IMR-90 (cell line): ENCODE results near the gene KRT79. TPM values are rescaled to one million over a fixed set of nuclear protein-coding genes. Genes with fewer than 3 reads are reported as not detected.

Experiments used
- ATAC-seq: fragments of 200-7000 bp; cut with Tn5 transposase; 2 replicates; pipeline ENCODE4 v1.9.1; 2020; ENCODE audit warnings: low read depth, mild to moderate bottlenecking, moderate library complexity
- BruUV-seq: library from RNA; stranded (reverse); fragments of 400-500 nt; replicated peaks from 2 replicates; lab custom pipeline; 2021; lab: Mats Ljungman, UMichigan
- CTCF ChIA-PET: fragments of 300-600 bp; formaldehyde crosslinking; extraction: SDS; loops from one replicate; lab custom pipeline; 2021; ENCODE audit warnings: antibody characterized with exemption; lab: Yijun Ruan, JAX
- POLR2A ChIA-PET: fragments of 300-600 bp; sonication (Branson Sonifier 250); formaldehyde crosslinking; loops from one replicate; lab custom pipeline; 2022; ENCODE audit warnings: antibody characterized with exemption; ENCODE audit not compliant: unreplicated experiment; lab: Charles Lee
- DNase-seq: peaks from one replicate; pipeline ENCODE4 v3.0.0; 2013
- H2AFZ ChIP-seq: replicated peaks from 2 replicates; pipeline ENCODE3; 2013; ENCODE audit warnings: low read length, mild to moderate bottlenecking; ENCODE audit not compliant: poor library complexity
- H2AK5ac ChIP-seq: 2 replicates; pipeline ENCODE4 v1.6.1; 2013; ENCODE audit warnings: low read depth, low read length, inconsistent platforms
- H2AK9ac ChIP-seq: replicated peaks from 2 replicates; pipeline ENCODE3; 2013; ENCODE audit warnings: mild to moderate bottlenecking, low read depth, low read length, moderate library complexity; ENCODE audit not compliant: poor library complexity
- H2BK120ac ChIP-seq: 2 replicates; pipeline ENCODE4 v1.6.1; 2013; ENCODE audit warnings: low read depth, low read length, inconsistent platforms
- H2BK15ac ChIP-seq: 3 replicates; pipeline ENCODE4 v1.6.1; 2013; ENCODE audit warnings: low read depth, low read length, inconsistent platforms
- H2BK20ac ChIP-seq: 2 replicates; pipeline ENCODE4 v1.6.1; 2013; ENCODE audit warnings: low read depth, mild to moderate bottlenecking, inconsistent platforms, low read length, moderate library complexity
- H2BK5ac ChIP-seq: 2 replicates; pipeline ENCODE4 v1.6.1; 2013; ENCODE audit warnings: mild to moderate bottlenecking, low read depth, low read length, inconsistent platforms; ENCODE audit not compliant: poor library complexity, severe bottlenecking
- H3K14ac ChIP-seq: replicated peaks from 2 replicates; pipeline ENCODE4 v1.6.1; 2013; ENCODE audit warnings: low read depth, low read length, inconsistent platforms
- H3K18ac ChIP-seq: 2 replicates; pipeline ENCODE4 v1.6.1; 2013; ENCODE audit warnings: low read depth, low read length, control low read depth
- H3K23ac ChIP-seq: 2 replicates; pipeline ENCODE4 v1.6.1; 2013; ENCODE audit warnings: low read depth, low read length, inconsistent platforms
- H3K27ac ChIP-seq: 2 replicates; pipeline ENCODE4 v1.5.1; 2013; ENCODE audit warnings: mild to moderate bottlenecking, control low read depth, low read length; ENCODE audit not compliant: insufficient read depth
- H3K27me3 ChIP-seq: 2 replicates; pipeline ENCODE4 v1.6.1; 2013; ENCODE audit warnings: low read length; ENCODE audit not compliant: control insufficient read depth, insufficient read depth
- H3K36me3 ChIP-seq: 2 replicates; pipeline ENCODE4 v1.6.1; 2013; ENCODE audit warnings: low read length, mixed read lengths; ENCODE audit not compliant: control insufficient read depth, insufficient read depth
- H3K4ac ChIP-seq: 2 replicates; pipeline ENCODE4 v1.6.1; 2013; ENCODE audit warnings: low read depth, low read length, inconsistent platforms
- H3K4me1 ChIP-seq: 2 replicates; pipeline ENCODE4 v1.6.1; 2013; ENCODE audit warnings: low read length, mixed read lengths; ENCODE audit not compliant: control insufficient read depth, insufficient read depth
- H3K4me2 ChIP-seq: 2 replicates; pipeline ENCODE4 v1.6.1; 2013; ENCODE audit warnings: low read depth, mild to moderate bottlenecking, control low read depth, low read length, moderate library complexity
- H3K4me3 ChIP-seq: 2 replicates; pipeline ENCODE4 v1.5.1; 2013; ENCODE audit warnings: low read depth, mild to moderate bottlenecking, control low read depth, low read length, moderate library complexity; ENCODE audit not compliant: insufficient read depth
- H3K56ac ChIP-seq: 2 replicates; pipeline ENCODE4 v1.6.1; 2013; ENCODE audit warnings: low read length, inconsistent platforms; ENCODE audit not compliant: insufficient read depth; ENCODE audit errors: extremely low read depth
- H3K79me1 ChIP-seq, 2 experiments: 2 replicates each; pipeline ENCODE4 v1.6.1; 2013; ENCODE audit warnings: low read length in 2 of 2, inconsistent platforms in 1 of 2, low read depth in 1 of 2
- H3K9ac ChIP-seq: 2 replicates; pipeline ENCODE4 v1.6.1; 2013; ENCODE audit warnings: low read depth, low read length, control low read depth
- H3K9me1 ChIP-seq: 2 replicates; pipeline ENCODE4 v1.6.1; 2013; ENCODE audit warnings: low read length, inconsistent platforms; ENCODE audit not compliant: insufficient read depth
- H3K9me3 ChIP-seq: 2 replicates; pipeline ENCODE4 v1.6.1; 2013; ENCODE audit warnings: low read length; ENCODE audit not compliant: control insufficient read depth, insufficient read depth
- H4K20me1 ChIP-seq: 2 replicates; pipeline ENCODE4 v1.6.1; 2013; ENCODE audit warnings: low read length, inconsistent platforms; ENCODE audit not compliant: insufficient read depth
- H4K5ac ChIP-seq: 2 replicates; pipeline ENCODE4 v1.6.1; 2013; ENCODE audit warnings: mild to moderate bottlenecking, low read depth, low read length, control low read depth
- H4K8ac ChIP-seq, 2 experiments: 2 replicates each; pipeline ENCODE4 v1.6.1; 2013; ENCODE audit warnings: low read depth in 2 of 2, low read length in 2 of 2, control low read depth in 1 of 2, inconsistent platforms in 1 of 2
- H4K91ac ChIP-seq: 2 replicates; pipeline ENCODE4 v1.6.1; 2013; ENCODE audit warnings: low read depth, low read length, inconsistent platforms; ENCODE audit not compliant: insufficient read depth
- CEBPB ChIP-seq: IDR thresholded peaks from 2 replicates; pipeline ENCODE4 v1.6.1; 2012; ENCODE audit warnings: low read depth, low read length, improper control_type of control experiment
- CTCF ChIP-seq: conservative IDR thresholded peaks from 2 replicates; pipeline ENCODE4 v1.5.1; 2012; ENCODE audit warnings: mild to moderate bottlenecking, low read depth, low read length, improper control_type of control experiment
- MAZ ChIP-seq: IDR thresholded peaks from 2 replicates; pipeline ENCODE4 v1.6.1; 2012; ENCODE audit warnings: low read depth, mild to moderate bottlenecking, low read length, improper control_type of control experiment, moderate library complexity, borderline replicate concordance
- RAD21 ChIP-seq: IDR thresholded peaks from 2 replicates; pipeline ENCODE4 v1.6.1; 2012; ENCODE audit warnings: low read length, improper control_type of control experiment
- RFX5 ChIP-seq: IDR thresholded peaks from 2 replicates; pipeline ENCODE4 v1.8.0; 2012; ENCODE audit warnings: low read depth, mild to moderate bottlenecking, low read length, moderate library complexity
- SMC3 ChIP-seq: fragments of 150-350 bp; IDR thresholded peaks from 2 replicates; pipeline ENCODE4 v1.6.1; 2016; ENCODE audit warnings: low read depth, mild to moderate bottlenecking, antibody characterized with exemption, low read length, moderate library complexity
- WGBS, 2 experiments: methylation state at CpG; one replicate each; pipeline versions ENCODE4 v1.1.5 to v1.1.7; 2013; ENCODE audit warnings: missing lambda C conversion rate in 2 of 2; ENCODE audit not compliant: insufficient read length in 1 of 2; ENCODE audit errors: extremely low coverage in 2 of 2; 5-methylcytosine and 5-hydroxymethylcytosine counted together
- dilution Hi-C: fragments of 300-500 bp; cut with HindIII; formaldehyde crosslinking; loops from one replicate; pipeline ENCODE4 v1.14.3; 2018; ENCODE audit warnings: low sequenced_read_pairs; ENCODE audit not compliant: unreplicated experiment
- in situ Hi-C: fragments of 300-500 bp; cut with MboI; formaldehyde crosslinking; loops from 3 replicates; pipeline ENCODE4 v1.14.3; 2019; ENCODE audit warnings: low sequenced_read_pairs, inconsistent platforms, mixed read lengths
- intact Hi-C: fragments of 100-400 bp; cut with micrococcal nuclease; formaldehyde crosslinking; loops from 2 replicates; pipeline ENCODE4 v1.10.0; 2022
- polyA plus RNA-seq, 3 experiments: library from polyadenylated mRNA; depleted of rRNA; stranded (reverse); fragments of >200 nt; gene quantifications; 2 replicates each; pipeline ENCODE4 v1.2.3, GENCODE V29; 2012; ENCODE audit warnings: low replicate concordance in 1 of 3
- total RNA-seq: library from RNA; depleted of rRNA; stranded (reverse); fragments of >200 nt; gene quantifications from 2 replicates; pipeline ENCODE4 v1.2.3, GENCODE V29; 2012
- TF ChIP-seq, protein P1 (sequence below): fragments of 150-350 bp; IDR thresholded peaks from 2 replicates; pipeline ENCODE4 v1.6.1; 2017; ENCODE audit warnings: mild to moderate bottlenecking, antibody characterized with exemption, low read length, low read depth

Gene KRT79
- total and polyA plus RNA-seq, 2 of the 4 experiments (the other 2 are of a cell fraction) = under 0.01 to 0.24 TPM

DNA sequence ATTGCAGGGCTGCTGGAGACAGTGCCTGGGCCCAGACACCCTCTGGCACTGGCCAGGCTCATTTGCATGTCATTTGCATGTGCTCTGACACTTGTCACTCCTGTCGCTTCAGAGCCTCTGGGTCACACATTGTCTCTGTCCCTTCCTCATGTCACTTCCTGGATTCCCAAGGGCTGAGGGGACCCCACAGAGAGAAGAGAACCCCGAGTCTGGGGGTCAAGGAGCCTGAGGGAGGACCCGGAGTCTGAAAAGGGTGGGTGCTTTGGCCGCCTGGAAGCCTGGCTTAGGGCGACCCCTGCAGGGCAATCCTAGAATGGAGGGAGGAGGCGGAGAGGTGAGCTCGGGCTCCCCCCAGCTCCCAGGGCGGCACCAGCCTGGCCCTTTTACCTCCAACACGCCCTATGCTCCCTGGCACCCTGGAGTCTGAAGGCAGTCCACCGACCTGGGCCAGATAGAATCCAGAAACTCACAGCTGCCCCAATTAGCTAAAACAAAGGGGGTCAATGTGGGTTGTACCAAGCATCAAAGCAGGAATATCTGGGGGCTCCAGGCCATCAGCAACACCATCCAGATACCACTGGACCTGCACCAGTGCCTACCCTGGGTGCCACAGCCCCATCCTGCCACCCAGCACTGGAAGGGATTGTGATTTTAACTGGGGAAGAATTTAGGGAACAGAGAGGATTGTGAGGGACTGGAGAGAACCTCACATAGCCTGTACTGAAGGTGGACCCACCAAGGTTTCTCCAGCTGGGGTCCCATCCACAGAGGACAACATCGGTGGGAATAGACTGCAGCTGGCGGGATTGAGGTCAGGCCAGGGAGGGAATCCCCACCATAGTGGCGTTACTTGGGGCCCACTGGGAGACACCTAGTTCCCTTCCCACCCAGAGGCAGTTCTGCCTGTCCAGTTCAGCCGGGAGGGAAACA lies 36.5 kb upstream of the KRT79 start:
- BruUV-seq = no TSS peak
- H3K18ac ChIP-seq = no peak overlapping the region
- H3K4me1 ChIP-seq = peaks cover 26% of the 10 kb centered on the region
- no peak overlapping the region for H3K4me3 ChIP-seq
- H3K4ac ChIP-seq = peak overlapping the region; percentile 92
- dilution Hi-C loops (no loop called here), intact Hi-C loops (loop anchor here (1.0 to 10.0 kb wide), 4 partner anchors 287 to 656 kb away; no protein-coding TSS in a partner anchor), in situ Hi-C loops (no loop called here)
- no peaks in the 10 kb centered on the region for H3K27me3 ChIP-seq
- peak overlapping the region; percentile 68 for H2BK20ac ChIP-seq
- H4K20me1 ChIP-seq = no peaks in the 10 kb centered on the region
- H3K27ac ChIP-seq = peak overlapping the region; percentile 19; the same call in 1 of the 2 replicates
- ChIA-PET CTCF (interaction anchor here (0.6 to 1.7 kb wide), 15 partner anchors 9 to 498 kb away, joined by 3 to 10 read pairs (median 3); no protein-coding TSS in a partner anchor), POLR2A (no interaction called here)
- ATAC-seq (peak; percentile 32), DNase-seq (peak; percentile 25)
- peak overlapping the region; percentile 33; the same call in 1 of the 2 replicates for H3K56ac ChIP-seq
- peak overlapping the region; percentile 60; the same call in 1 of the 2 replicates for H2AK5ac ChIP-seq
- peak overlapping the region; percentile 37 for H2BK5ac ChIP-seq
- H2BK15ac ChIP-seq = peak overlapping the region; percentile 71; the same call in 1 of the 3 replicates
- peak overlapping the region in 1 of 2 experiments; percentile 59; a peak in 2 of 4 replicates for H4K8ac ChIP-seq
- H3K79me1 ChIP-seq = no peaks in the 10 kb centered on the region
- peak overlapping the region; percentile 18; the same call in 1 of the 2 replicates for H3K9ac ChIP-seq
- no peaks in the 10 kb centered on the region for H3K36me3 ChIP-seq
- H3K9me3 ChIP-seq = no peaks in the 10 kb centered on the region
- peak overlapping the region; percentile 88 for H2AFZ ChIP-seq
- peak overlapping the region; percentile 46; the same call in 1 of the 2 replicates for H3K23ac ChIP-seq
- peak overlapping the region; percentile 91 for H4K91ac ChIP-seq
- peak overlapping the region; percentile 96 for H2BK120ac ChIP-seq
- H3K14ac ChIP-seq = peak overlapping the region; percentile 20
- peaks cover 18% of the 10 kb centered on the region for H3K9me1 ChIP-seq
- no peak for TF ChIP-seq CEBPB
- TF ChIP-seq MAZ = peak; percentile 41; the same call in 1 of the 2 replicates
- TF ChIP-seq RAD21 = peak; percentile 91
- peak; percentile 80 for TF ChIP-seq CTCF
- TF ChIP-seq, protein P1, sequence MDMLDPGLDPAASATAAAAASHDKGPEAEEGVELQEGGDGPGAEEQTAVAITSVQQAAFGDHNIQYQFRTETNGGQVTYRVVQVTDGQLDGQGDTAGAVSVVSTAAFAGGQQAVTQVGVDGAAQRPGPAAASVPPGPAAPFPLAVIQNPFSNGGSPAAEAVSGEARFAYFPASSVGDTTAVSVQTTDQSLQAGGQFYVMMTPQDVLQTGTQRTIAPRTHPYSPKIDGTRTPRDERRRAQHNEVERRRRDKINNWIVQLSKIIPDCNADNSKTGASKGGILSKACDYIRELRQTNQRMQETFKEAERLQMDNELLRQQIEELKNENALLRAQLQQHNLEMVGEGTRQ = no peak
- TF ChIP-seq RFX5 = no peak
- TF ChIP-seq SMC3 = peak; percentile 74
- H2AK9ac ChIP-seq = peak overlapping the region; percentile 80
- 0 out of 2 replicates have a peak overlapping the region, but pooled peaks have one; percentile 18 for H3K4me2 ChIP-seq
- 24% methylated on average over 2 of the region's 14 CpGs; no CpG with 5 or more reads in 1 of the 2 experiments for WGBS, 2 experiments
- no peak overlapping the region for H4K5ac ChIP-seq
